A549 treated with dexamethasone at 1 μM for 4 hours (cell line): Measurements from ENCODE around the gene ZNF575. TPM values are rescaled to one million over a fixed set of nuclear protein-coding genes. Genes with fewer than 3 reads are reported as not detected.

ENCODE experiments used
- total RNA-seq: library from RNA; stranded (reverse); fragments of 200-300 nt; extraction: Qiagen RNA extraction; gene quantifications from 5 replicates; pipeline ENCODE4 v1.2.3, GENCODE V29; 2022

Gene ZNF575
- total RNA-seq = 1.4 to 2.7 TPM (median 2.0 TPM) in 5 replicates

GRCh38 chr19:43532962-43533545, at the start of gene ZNF575:
ZNF575 (plus strand) TSS chr19:43533188; CDS start chr19:43534423, 1,235 bp downstream.

GRCh38 chr19:43504426-43505185, 28.4 kb upstream of the ZNF575 start, which contains the start of gene PHLDB3:
PHLDB3 (minus strand) TSS chr19:43504746; CDS start chr19:43504118, 628 bp downstream.

GRCh38 chr19:43526884-43527859, 5.8 kb upstream of the ZNF575 start, which contains the start of gene ETHE1:
ETHE1 (minus strand) TSS chr19:43527201; CDS start chr19:43527177, 24 bp downstream.

GRCh38 chr19:43575156-43575950, 42.4 kb downstream of the ZNF575 start, which contains the start of the genes PINLYP and XRCC1:
PINLYP (plus strand) TSS chr19:43575801; CDS start chr19:43577192, 1,391 bp downstream.
XRCC1 (minus strand) TSS chr19:43575527; CDS start chr19:43575458, 69 bp downstream.

Other genes with a start within 250 kb of the ZNF575 start
- gene CD177, start 179.5 kb upstream of the ZNF575 start, total RNA-seq = 0.06 to 0.22 TPM (median 0.13 TPM) in 5 replicates
- gene TEX101, start 118.3 kb upstream of the ZNF575 start, total RNA-seq = not detected in 5 replicates
- 0.21 to 0.37 TPM (median 0.28 TPM) in 5 replicates for gene LYPD3, start 67.6 kb upstream of the ZNF575 start, total RNA-seq
- gene PHLDB3, start 28.4 kb upstream of the ZNF575 start, total RNA-seq = 8.5 to 9.2 TPM (median 8.7 TPM) in 5 replicates
- gene ETHE1, start 6.0 kb upstream of the ZNF575 start, total RNA-seq = 39.7 to 43.0 TPM (median 42.9 TPM) in 5 replicates
- gene XRCC1, start 42.3 kb downstream of the ZNF575 start, total RNA-seq = 27.5 to 31.4 TPM (median 30.2 TPM) in 5 replicates
- 0.12 to 0.39 TPM (median 0.25 TPM) in 3 of 5 replicates, not detected in the others for gene PINLYP, start 42.6 kb downstream of the ZNF575 start, total RNA-seq
- 6.4 to 7.0 TPM (median 6.7 TPM) in 5 replicates for gene IRGQ, start 62.9 kb downstream of the ZNF575 start, total RNA-seq
- 13.0 to 19.7 TPM (median 18.2 TPM) in 5 replicates for gene ZNF576, start 63.4 kb downstream of the ZNF575 start, total RNA-seq
- 0.43 to 1.1 TPM (median 0.86 TPM) in 5 replicates for gene SRRM5, start 78.9 kb downstream of the ZNF575 start, total RNA-seq
- gene ZNF428, start 86.4 kb downstream of the ZNF575 start, total RNA-seq = 44.9 to 64.0 TPM (median 60.7 TPM) in 5 replicates
- gene CADM4, start 106.7 kb downstream of the ZNF575 start, total RNA-seq = 8.1 to 9.2 TPM (median 8.7 TPM) in 5 replicates
- 49.6 to 58.0 TPM (median 52.8 TPM) in 5 replicates for gene PLAUR, start 137.0 kb downstream of the ZNF575 start, total RNA-seq
- not detected in 5 replicates for gene IRGC, start 182.9 kb downstream of the ZNF575 start, total RNA-seq
- 39.2 to 70.8 TPM (median 56.3 TPM) in 5 replicates for gene SMG9, start 221.8 kb downstream of the ZNF575 start, total RNA-seq
- gene KCNN4, start 247.8 kb downstream of the ZNF575 start, total RNA-seq = 35.0 to 49.2 TPM (median 46.8 TPM) in 5 replicates